ENCODE measurements around the gene PIEZO2. TPM values are rescaled to one million over a fixed set of nuclear protein-coding genes. Genes with fewer than 3 reads are reported as not detected.

PIEZO2 gene
- polyA plus RNA-seq, 1 donor (not counting 4 experiments of a cell fraction or from before 2014, with no cell fraction given): not detected

DNA sequence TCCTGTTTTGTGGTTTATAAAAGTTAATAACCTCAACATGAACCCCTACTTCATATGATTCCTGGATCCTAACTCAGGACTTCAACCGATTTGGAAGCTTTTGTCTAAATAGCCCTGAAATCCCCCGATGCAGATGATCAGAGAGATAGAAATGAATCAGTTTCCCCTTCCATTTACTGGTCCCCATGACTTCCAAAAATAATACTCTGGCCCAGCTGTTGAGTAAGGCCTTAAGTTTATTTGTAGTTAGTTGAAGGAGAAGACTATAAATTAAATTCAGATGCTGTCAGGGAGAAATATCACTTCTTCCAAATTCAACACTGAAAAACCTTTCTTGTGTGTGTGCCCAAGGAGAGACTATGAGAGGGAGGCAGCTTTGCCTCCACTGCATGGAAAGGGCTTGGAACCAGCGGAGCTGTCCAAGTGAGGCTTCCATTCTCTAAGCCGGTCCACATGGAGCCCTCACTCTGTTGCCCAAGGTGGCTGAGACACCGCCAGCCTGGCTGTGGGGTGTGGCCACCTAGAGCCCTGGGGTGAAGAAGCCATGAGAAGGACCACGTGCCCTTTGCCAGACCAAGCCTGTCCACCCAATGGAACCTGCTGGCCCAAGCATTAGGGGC is 53.6 kb downstream of the PIEZO2 start:
- no peak for TF ChIP-seq EZH2 (IDR thresholded peaks at IDR 0.05; ENCODE audit: low read length)
- TF ChIP-seq, protein P1, sequence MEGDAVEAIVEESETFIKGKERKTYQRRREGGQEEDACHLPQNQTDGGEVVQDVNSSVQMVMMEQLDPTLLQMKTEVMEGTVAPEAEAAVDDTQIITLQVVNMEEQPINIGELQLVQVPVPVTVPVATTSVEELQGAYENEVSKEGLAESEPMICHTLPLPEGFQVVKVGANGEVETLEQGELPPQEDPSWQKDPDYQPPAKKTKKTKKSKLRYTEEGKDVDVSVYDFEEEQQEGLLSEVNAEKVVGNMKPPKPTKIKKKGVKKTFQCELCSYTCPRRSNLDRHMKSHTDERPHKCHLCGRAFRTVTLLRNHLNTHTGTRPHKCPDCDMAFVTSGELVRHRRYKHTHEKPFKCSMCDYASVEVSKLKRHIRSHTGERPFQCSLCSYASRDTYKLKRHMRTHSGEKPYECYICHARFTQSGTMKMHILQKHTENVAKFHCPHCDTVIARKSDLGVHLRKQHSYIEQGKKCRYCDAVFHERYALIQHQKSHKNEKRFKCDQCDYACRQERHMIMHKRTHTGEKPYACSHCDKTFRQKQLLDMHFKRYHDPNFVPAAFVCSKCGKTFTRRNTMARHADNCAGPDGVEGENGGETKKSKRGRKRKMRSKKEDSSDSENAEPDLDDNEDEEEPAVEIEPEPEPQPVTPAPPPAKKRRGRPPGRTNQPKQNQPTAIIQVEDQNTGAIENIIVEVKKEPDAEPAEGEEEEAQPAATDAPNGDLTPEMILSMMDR (optimal IDR thresholded peaks at IDR 0.05 in 1 of 3, IDR thresholded peaks at IDR 0.05 in 1 of 3, conservative IDR thresholded peaks at IDR 0.05 in 1 of 3; ENCODE audit: extremely low read depth in 1 of 3, insufficient read depth in 2 of 3, low read length in 3 of 3): no peak
- Histone ChIP-seq H3K27me3 (ENCODE audit: control insufficient read depth, extremely low read depth, insufficient read depth, low read length) (no peaks in the 10 kb centered on the region), H3K4me3 (ENCODE audit: control insufficient read depth in 2 of 3, extremely low read depth in 1 of 3, insufficient read depth in 2 of 3, low read depth in 1 of 3, low read length in 3 of 3) (no peak overlapping the region), H3K9me1 (ENCODE audit: control insufficient read depth, extremely low read depth, insufficient read depth, low read length) (no peaks in the 10 kb centered on the region), H2AFZ (ENCODE audit: control insufficient read depth, low read length) (no peak overlapping the region), H3K36me3 (ENCODE audit: control insufficient read depth in 2 of 2, extremely low read depth in 1 of 2, insufficient read depth in 2 of 2, low read length in 2 of 2) (no peaks in the 10 kb centered on the region), H3K79me2 (ENCODE audit: control insufficient read depth, insufficient read depth, low read length) (no peaks in the 10 kb centered on the region), H3K9ac (ENCODE audit: control insufficient read depth, extremely low read depth, insufficient read depth, low read length) (no peak overlapping the region), H3K4me2 (ENCODE audit: control insufficient read depth, extremely low read depth, insufficient read depth, low read depth, low read length) (no peak overlapping the region), H4K20me1 (ENCODE audit: control insufficient read depth, extremely low read depth, insufficient read depth, low read length) (no peaks in the 10 kb centered on the region), H3K4me1 (ENCODE audit: control insufficient read depth, extremely low read depth, insufficient read depth, low read length) (no peaks in the 10 kb centered on the region), H3K27ac (ENCODE audit: control insufficient read depth, insufficient read depth, low read length) (no peak overlapping the region), H3K9me3 (ENCODE audit: control insufficient read depth, low read depth, low read length) (no peaks in the 10 kb centered on the region)
- dilution Hi-C loops (cut with MboI; ENCODE audit: extremely low pct_ligation_motif_present, low sequenced_read_pairs): no loop called here
- FAIRE-seq (no peak), DNase-seq (ENCODE audit: low read depth, low spot score) (no peak)

GRCh38 chr18:11095211-11095610 is 54.2 kb downstream of the PIEZO2 start:
- DNase-seq (ENCODE audit: low read depth, low spot score): no peak
- Histone ChIP-seq H2AFZ (ENCODE audit: control insufficient read depth, low read length) (no peak overlapping the region), H3K4me3 (ENCODE audit: control insufficient read depth in 2 of 3, extremely low read depth in 1 of 3, insufficient read depth in 2 of 3, low read depth in 1 of 3, low read length in 3 of 3) (no peak overlapping the region), H3K27ac (ENCODE audit: control insufficient read depth, insufficient read depth, low read length) (no peak overlapping the region), H3K79me2 (ENCODE audit: control insufficient read depth, insufficient read depth, low read length) (no peaks in the 10 kb centered on the region), H3K9ac (ENCODE audit: control insufficient read depth, extremely low read depth, insufficient read depth, low read length) (no peak overlapping the region), H3K4me2 (ENCODE audit: control insufficient read depth, extremely low read depth, insufficient read depth, low read depth, low read length) (no peak overlapping the region), H3K4me1 (ENCODE audit: control insufficient read depth, extremely low read depth, insufficient read depth, low read length) (no peaks in the 10 kb centered on the region), H4K20me1 (ENCODE audit: control insufficient read depth, extremely low read depth, insufficient read depth, low read length) (no peaks in the 10 kb centered on the region), H3K36me3 (ENCODE audit: control insufficient read depth in 2 of 2, extremely low read depth in 1 of 2, insufficient read depth in 2 of 2, low read length in 2 of 2) (no peaks in the 10 kb centered on the region), H3K9me3 (ENCODE audit: control insufficient read depth, low read depth, low read length) (no peaks in the 10 kb centered on the region), H3K9me1 (ENCODE audit: control insufficient read depth, extremely low read depth, insufficient read depth, low read length) (no peaks in the 10 kb centered on the region), H3K27me3 (ENCODE audit: control insufficient read depth, extremely low read depth, insufficient read depth, low read length) (no peaks in the 10 kb centered on the region)
- FAIRE-seq: no peak
- dilution Hi-C loops (cut with MboI; ENCODE audit: extremely low pct_ligation_motif_present, low sequenced_read_pairs): no loop called here
- no peak for TF ChIP-seq EZH2 (IDR thresholded peaks at IDR 0.05; ENCODE audit: low read length)
- TF ChIP-seq, protein P1 (optimal IDR thresholded peaks at IDR 0.05 in 1 of 3, IDR thresholded peaks at IDR 0.05 in 1 of 3, conservative IDR thresholded peaks at IDR 0.05 in 1 of 3; ENCODE audit: extremely low read depth in 1 of 3, insufficient read depth in 2 of 3, low read length in 3 of 3): no peak

Data from keratinocyte (primary cell).